Fibroblast of lung (primary cell): ENCODE results near the gene EVA1B. TPM values are rescaled to one million over a fixed set of nuclear protein-coding genes. Genes with fewer than 3 reads are reported as not detected.

Source experiments
- DNase-seq, 2 donors: peaks; one replicate each; pipeline versions ENCODE4 v3.0.0 to v3.0.0-alpha.2; 2010; ENCODE audit warnings: low read depth in 2 of 2
- H2AFZ ChIP-seq: 2 replicates; pipeline ENCODE4 v1.5.1; 2012; ENCODE audit warnings: low read length, control low read depth, inconsistent platforms
- H3K27ac ChIP-seq: 2 replicates; pipeline ENCODE4 v1.5.1; 2011; ENCODE audit warnings: low read length, control low read depth; ENCODE audit not compliant: insufficient read depth
- H3K27me3 ChIP-seq: 2 replicates; pipeline ENCODE4 v1.5.1; 2011; ENCODE audit warnings: mild to moderate bottlenecking, low read length; ENCODE audit not compliant: control insufficient read depth, insufficient read depth
- H3K36me3 ChIP-seq: 2 replicates; pipeline ENCODE4 v1.5.1; 2011; ENCODE audit warnings: low read length; ENCODE audit not compliant: control insufficient read depth, insufficient read depth
- H3K4me1 ChIP-seq: 2 replicates; pipeline ENCODE4 v1.5.1; 2011; ENCODE audit warnings: low read length; ENCODE audit not compliant: control insufficient read depth, insufficient read depth; ENCODE audit errors: extremely low read depth
- H3K4me2 ChIP-seq: 2 replicates; pipeline ENCODE4 v1.5.1; 2011; ENCODE audit warnings: low read length, control low read depth; ENCODE audit not compliant: insufficient read depth; ENCODE audit errors: extremely low read depth
- H3K4me3 ChIP-seq, 4 experiments: fragments of 200-600 bp in 1 of 4; sonication (generic) in 1 of 4; replicated peaks in 1 of 4; 2 replicates each; pipeline ENCODE4 v1.5.1; 2011 to 2016; ENCODE audit warnings: low read length in 4 of 4, low read depth in 3 of 4, mild to moderate bottlenecking in 3 of 4, control low read depth in 2 of 4, inconsistent platforms in 1 of 4, mixed read lengths in 1 of 4; ENCODE audit not compliant: insufficient read depth in 1 of 4; ENCODE audit errors: control extremely low read depth in 1 of 4
- H3K79me2 ChIP-seq: 2 replicates; pipeline ENCODE4 v1.5.1; 2012; ENCODE audit warnings: mild to moderate bottlenecking, low read length, inconsistent platforms; ENCODE audit not compliant: control insufficient read depth, insufficient read depth
- H3K9ac ChIP-seq: 2 replicates; pipeline ENCODE4 v1.5.1; 2011; ENCODE audit warnings: mild to moderate bottlenecking, low read length, control low read depth; ENCODE audit not compliant: insufficient read depth
- H3K9me3 ChIP-seq: 2 replicates; pipeline ENCODE4 v1.5.1; 2012; ENCODE audit warnings: low read depth, low read length; ENCODE audit not compliant: control insufficient read depth, insufficient read depth
- H4K20me1 ChIP-seq: 2 replicates; pipeline ENCODE4 v1.5.1; 2011; ENCODE audit warnings: low read length; ENCODE audit not compliant: control insufficient read depth, insufficient read depth; ENCODE audit errors: extremely low read depth
- EZH2 ChIP-seq: IDR thresholded peaks from 2 replicates; pipeline ENCODE4 v1.5.1; 2012; ENCODE audit warnings: low read length, control low read depth, mild to moderate bottlenecking; ENCODE audit errors: missing control alignments
- polyA plus RNA-seq, 2 donors: library from polyadenylated mRNA; depleted of rRNA in 1 of 2; stranded (reverse) in 1 of 2; unstranded in 1 of 2; fragments of >200 nt; gene quantifications; 2 replicates each; pipeline ENCODE4 v1.2.1, GENCODE V29; 2011 to 2012; ENCODE audit warnings: missing spikeins in 1 of 2
- total RNA-seq: library from RNA; depleted of rRNA; stranded (reverse); fragments of >200 nt; gene quantifications from 2 replicates; pipeline ENCODE4 v1.2.1, GENCODE V29; 2014
- TF ChIP-seq, protein P1 (sequence below), 2 donors: IDR thresholded peaks in 1 of 2; conservative IDR thresholded peaks in 1 of 2; 1 replicate in 1 of 2; 2 replicates in 1 of 2; pipeline ENCODE4 v1.5.1; 2011 to 2012; ENCODE audit warnings: low read length in 2 of 2, control low read depth in 1 of 2, inconsistent platforms in 1 of 2, low read depth in 1 of 2, mild to moderate bottlenecking in 1 of 2

The EVA1B gene
- total and polyA plus RNA-seq, 2 donors (not counting 1 experiment from before 2014, with no cell fraction given) = 27.1 to 199 TPM

DNA sequence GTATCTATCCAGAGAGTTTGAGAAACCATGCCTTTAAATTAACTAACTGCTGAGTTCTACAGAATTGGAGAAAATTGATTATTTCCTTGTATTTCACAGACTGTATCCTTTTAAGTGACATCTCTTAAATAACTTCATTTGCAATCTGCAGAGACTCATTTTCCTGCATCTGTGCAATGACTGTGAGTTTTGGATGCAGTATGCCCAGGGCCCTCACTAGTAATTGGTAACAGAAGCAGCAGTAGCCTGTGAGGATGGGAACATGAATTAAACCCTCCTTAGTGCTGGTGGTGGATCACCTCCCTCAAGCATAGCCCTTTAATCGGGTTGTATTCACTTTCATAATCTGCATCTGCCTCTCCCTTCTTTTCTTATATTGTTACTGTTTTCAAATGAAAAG lies 38.9 kb downstream of the EVA1B start:
- Histone ChIP-seq H3K36me3 (peaks cover 18% of the 10 kb centered on the region), H3K9me3 (no peaks in the 10 kb centered on the region), H3K4me3 (no peak overlapping the region), H3K79me2 (peaks cover 43% of the 10 kb centered on the region), H3K27ac (no peak overlapping the region), H3K4me1 (no peaks in the 10 kb centered on the region), H3K4me2 (no peak overlapping the region), H3K27me3 (no peaks in the 10 kb centered on the region), H2AFZ (no peak overlapping the region), H3K9ac (no peak overlapping the region), H4K20me1 (peaks cover 2% of the 10 kb centered on the region)
- no peak for DNase-seq
- TF ChIP-seq, protein P1, sequence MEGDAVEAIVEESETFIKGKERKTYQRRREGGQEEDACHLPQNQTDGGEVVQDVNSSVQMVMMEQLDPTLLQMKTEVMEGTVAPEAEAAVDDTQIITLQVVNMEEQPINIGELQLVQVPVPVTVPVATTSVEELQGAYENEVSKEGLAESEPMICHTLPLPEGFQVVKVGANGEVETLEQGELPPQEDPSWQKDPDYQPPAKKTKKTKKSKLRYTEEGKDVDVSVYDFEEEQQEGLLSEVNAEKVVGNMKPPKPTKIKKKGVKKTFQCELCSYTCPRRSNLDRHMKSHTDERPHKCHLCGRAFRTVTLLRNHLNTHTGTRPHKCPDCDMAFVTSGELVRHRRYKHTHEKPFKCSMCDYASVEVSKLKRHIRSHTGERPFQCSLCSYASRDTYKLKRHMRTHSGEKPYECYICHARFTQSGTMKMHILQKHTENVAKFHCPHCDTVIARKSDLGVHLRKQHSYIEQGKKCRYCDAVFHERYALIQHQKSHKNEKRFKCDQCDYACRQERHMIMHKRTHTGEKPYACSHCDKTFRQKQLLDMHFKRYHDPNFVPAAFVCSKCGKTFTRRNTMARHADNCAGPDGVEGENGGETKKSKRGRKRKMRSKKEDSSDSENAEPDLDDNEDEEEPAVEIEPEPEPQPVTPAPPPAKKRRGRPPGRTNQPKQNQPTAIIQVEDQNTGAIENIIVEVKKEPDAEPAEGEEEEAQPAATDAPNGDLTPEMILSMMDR (conservative IDR thresholded peaks at IDR 0.05 in 1 of 2, IDR thresholded peaks at IDR 0.05 in 1 of 2; ENCODE audit: low read depth in 1 of 2, low read length in 2 of 2) = no peak
- no peak for TF ChIP-seq EZH2

DNA sequence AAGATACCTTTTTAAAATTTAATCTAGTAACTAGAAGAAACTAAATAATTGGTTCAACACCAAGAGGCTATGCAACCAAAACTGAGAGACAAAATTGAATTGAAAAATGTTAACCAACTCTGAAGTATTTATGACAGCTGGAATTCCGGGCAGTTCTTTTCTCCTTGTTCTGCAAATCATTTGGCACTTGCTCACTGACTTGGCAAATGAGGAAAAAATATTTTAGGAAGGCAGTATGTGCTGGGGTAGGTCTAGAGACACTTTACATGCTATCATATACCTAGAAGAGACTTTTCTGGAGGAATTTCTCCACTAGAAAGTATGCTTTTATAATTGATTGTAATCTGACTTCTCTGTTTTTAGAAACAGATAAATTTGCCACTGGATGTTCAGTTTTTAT lies 39.4 kb downstream of the EVA1B start:
- H3K9ac ChIP-seq = no peak overlapping the region
- no peak for DNase-seq
- no peak overlapping the region for H3K27ac ChIP-seq

DNA sequence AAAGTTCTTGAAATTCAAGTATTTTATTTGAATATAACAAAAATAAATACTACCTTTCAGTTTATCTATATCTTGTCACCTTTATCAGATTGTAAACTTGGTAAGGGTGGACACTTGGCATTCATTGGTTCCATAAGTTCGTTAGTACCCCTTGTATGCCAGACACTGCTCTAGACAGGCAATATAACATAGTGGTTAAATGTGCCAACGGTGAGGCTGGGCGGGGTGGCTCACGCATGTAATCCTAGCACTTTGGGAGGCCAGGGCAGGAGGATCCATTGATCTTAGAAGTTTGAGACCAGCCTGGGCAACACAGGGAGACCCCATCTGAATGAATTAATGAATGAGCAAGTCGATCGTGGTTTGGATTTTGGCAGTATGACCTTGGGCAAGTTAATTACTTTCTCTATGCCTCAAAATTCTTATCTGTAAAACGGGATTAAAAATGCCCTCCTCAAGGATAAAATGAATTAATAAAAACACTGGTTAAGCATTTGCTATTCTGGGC lies 43.6 kb downstream of the EVA1B start:
- Histone ChIP-seq H4K20me1 (peaks cover 2% of the 10 kb centered on the region), H3K9ac (no peak overlapping the region), H3K4me3 (no peak overlapping the region), H3K27ac (no peak overlapping the region), H3K79me2 (peaks cover 38% of the 10 kb centered on the region), H2AFZ (no peak overlapping the region), H3K36me3 (peaks cover 3% of the 10 kb centered on the region), H3K9me3 (no peaks in the 10 kb centered on the region), H3K4me2 (no peak overlapping the region), H3K4me1 (no peaks in the 10 kb centered on the region), H3K27me3 (no peaks in the 10 kb centered on the region)
- TF ChIP-seq, protein P1 (conservative IDR thresholded peaks at IDR 0.05 in 1 of 2, IDR thresholded peaks at IDR 0.05 in 1 of 2; ENCODE audit: low read depth in 1 of 2, low read length in 2 of 2) = no peak
- no peak for TF ChIP-seq EZH2
- DNase-seq = no peak

More for the DNA sequence above, 39.4 kb downstream of the EVA1B start:
- H3K4me2 ChIP-seq = no peak overlapping the region
- no peak overlapping the region for H2AFZ ChIP-seq
- H3K27me3 ChIP-seq = no peaks in the 10 kb centered on the region
- TF ChIP-seq EZH2 = no peak
- TF ChIP-seq, protein P1 (conservative IDR thresholded peaks at IDR 0.05 in 1 of 2, IDR thresholded peaks at IDR 0.05 in 1 of 2; ENCODE audit: low read depth in 1 of 2, low read length in 2 of 2) = no peak
- H3K4me1 ChIP-seq = no peaks in the 10 kb centered on the region
- H3K79me2 ChIP-seq = peaks cover 47% of the 10 kb centered on the region
- H4K20me1 ChIP-seq = peaks cover 2% of the 10 kb centered on the region
- H3K4me3 ChIP-seq = no peak overlapping the region
- H3K9me3 ChIP-seq = no peaks in the 10 kb centered on the region
- peaks cover 16% of the 10 kb centered on the region for H3K36me3 ChIP-seq
